ENCODE measurements around the gene PDGFA.

DNA sequence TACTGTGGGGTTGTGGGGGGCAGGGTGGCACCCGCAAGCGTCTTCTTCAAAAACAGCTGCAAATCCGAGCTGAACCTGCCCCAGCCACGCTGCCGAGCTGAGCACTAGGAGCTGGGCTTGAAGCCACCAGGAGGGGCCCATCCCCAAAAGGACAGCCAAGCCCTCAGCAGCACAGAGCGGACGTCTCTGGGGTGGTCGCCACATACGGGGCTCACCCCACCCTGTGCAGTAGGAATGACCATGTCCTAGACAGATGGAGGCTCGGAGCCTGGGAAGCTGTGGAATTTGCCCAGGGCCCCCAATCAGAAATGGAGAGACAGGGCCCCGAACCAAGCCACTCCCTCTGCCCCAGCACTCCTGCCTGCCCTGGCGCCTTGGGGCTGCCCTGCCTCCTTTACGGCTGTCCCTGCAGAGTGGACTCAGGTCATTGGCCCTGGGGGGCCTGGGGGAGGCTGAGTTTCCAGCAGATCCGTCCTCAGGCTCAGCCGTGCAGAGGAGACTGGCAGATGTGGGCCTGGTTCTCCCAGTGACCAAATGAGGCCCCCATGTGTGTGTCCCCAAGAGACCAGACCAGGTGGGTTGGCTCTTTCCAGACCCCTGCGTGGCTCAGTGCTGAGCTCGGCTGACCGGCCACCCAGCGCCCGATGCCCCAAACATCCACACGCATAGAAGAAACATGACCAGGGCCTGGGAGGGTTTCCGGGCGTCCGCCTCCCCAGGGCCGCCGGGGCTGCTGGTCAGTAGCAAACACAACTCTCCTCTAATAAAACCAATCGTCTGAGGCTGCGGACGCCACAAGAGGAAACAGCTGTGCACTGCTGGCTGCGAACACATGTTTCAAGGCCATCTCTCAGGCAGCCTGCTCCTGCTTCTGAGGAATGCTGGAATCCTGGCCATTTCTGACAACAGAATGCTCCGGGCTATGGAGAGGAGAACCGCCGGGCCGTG is 54.9 kb downstream of the PDGFA start:
- no peak for TF ChIP-seq POLR2A (IDR thresholded peaks at IDR 0.05)
- TF ChIP-seq, protein P1, sequence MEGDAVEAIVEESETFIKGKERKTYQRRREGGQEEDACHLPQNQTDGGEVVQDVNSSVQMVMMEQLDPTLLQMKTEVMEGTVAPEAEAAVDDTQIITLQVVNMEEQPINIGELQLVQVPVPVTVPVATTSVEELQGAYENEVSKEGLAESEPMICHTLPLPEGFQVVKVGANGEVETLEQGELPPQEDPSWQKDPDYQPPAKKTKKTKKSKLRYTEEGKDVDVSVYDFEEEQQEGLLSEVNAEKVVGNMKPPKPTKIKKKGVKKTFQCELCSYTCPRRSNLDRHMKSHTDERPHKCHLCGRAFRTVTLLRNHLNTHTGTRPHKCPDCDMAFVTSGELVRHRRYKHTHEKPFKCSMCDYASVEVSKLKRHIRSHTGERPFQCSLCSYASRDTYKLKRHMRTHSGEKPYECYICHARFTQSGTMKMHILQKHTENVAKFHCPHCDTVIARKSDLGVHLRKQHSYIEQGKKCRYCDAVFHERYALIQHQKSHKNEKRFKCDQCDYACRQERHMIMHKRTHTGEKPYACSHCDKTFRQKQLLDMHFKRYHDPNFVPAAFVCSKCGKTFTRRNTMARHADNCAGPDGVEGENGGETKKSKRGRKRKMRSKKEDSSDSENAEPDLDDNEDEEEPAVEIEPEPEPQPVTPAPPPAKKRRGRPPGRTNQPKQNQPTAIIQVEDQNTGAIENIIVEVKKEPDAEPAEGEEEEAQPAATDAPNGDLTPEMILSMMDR (IDR thresholded peaks at IDR 0.05) = no peak
